GM21825 (cell line): Measurements from ENCODE around the gene PLA2R1.
A peak's percentile ranks its signal among the peaks of the same experiment; 100 is the strongest.
"Not testable (repeated sequence)": the region's sequence is repeated elsewhere in the genome, so short reads cannot be mapped to it uniquely, and the experiment has no call there.

Source experiments
- ATAC-seq: cut with Tn5 transposase; IDR thresholded peaks from one replicate; pipeline ENCODE4 v1.9.1; 2021; ENCODE audit warnings: mild to moderate bottlenecking, moderate library complexity; ENCODE audit not compliant: unreplicated experiment

Gene PLA2R1

GRCh38 chr2:159984034-159984433, 78.4 kb downstream of the PLA2R1 start:
- no peak for ATAC-seq

DNA sequence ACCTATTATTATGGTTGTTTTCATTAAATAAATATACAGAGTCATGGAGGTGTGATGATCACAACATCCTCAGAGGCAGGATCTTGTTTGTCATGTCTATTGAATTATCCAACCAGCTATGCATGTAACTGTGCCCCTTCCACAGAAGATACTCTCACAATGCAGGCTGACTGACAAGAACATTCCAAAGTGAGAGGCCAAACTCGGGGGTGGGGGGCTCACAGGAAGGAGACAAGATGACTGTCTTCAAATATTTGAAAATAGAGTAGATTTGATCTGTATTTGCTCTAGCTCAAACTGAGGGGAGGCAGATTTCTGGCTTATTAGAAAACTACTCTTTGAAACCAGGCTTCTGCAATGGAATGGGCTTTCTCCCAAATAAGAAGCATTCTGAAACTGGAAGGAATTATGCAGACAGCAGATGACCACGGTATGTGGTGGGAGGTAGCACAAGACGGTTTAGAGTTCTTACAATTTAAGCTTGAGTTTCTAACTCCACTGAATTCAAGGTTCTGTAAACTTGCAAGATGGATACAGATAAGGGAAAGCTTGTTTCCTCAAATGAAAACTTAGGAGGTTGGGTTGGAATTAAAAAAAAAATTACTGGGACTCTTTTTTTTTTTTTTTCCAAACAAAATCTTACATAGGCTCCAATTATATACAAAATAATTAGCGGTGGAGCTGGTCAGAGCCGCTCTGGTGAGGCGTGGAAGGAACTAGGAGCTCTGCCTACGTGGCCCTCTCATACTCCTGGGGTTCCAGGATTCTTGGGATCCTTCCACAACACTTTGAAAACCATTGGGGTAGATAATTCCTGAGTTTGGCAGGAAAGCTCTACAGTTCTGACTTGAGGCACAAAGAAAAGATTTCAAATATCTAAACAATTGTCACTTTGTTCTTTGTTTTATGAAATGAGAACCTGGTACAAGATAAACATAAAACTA, 79.3 kb downstream of the PLA2R1 start:
- no peak for ATAC-seq

DNA sequence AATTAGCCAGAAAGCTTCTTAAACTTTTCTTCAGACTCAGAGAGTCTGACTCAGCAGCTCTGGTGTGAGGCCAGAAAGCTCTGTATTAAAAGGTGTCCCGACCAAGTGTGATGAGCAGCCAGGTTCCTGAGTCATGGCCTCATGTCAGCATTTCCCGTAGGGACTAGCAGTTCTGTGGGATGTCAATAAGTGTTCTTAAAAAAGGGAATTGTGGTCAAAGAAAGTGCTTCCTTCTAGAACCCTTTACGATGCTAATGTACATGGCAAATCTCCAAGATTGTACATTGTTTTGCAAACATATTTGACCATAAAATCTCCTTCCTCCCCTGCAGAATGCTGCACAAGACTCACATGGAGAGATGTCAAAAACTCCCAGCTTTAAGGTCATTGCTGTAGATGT, 80.1 kb downstream of the PLA2R1 start:
- no peak for ATAC-seq

DNA sequence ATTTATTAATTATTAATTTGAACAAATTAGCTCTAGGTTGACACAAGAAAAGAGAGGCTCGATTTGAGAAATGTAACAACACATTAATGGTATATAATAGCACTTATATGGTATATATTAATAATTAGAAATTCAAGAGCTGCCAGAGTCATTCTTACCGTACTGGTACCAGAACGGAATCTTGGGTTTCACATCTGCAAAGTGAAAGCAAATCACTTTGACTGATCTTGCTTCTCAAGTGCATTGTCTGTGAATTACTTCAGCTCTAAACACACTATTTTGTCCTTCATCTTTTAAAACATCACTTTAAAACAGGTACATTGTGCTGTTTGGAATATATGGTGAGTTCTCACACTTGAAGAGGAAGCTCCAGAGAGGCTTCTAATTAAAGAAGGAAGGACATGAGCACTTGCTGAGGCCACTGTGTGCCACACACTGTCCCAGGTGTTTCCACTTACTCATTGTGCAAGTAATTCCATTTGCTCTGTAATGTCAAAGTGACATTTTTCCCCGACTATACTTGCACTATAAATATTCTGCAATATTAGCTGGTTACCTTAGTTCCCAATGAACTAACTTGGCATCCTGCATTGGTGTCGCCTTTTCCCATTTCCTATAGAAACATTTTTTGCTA, 85.8 kb downstream of the PLA2R1 start:
- no peak for ATAC-seq

DNA sequence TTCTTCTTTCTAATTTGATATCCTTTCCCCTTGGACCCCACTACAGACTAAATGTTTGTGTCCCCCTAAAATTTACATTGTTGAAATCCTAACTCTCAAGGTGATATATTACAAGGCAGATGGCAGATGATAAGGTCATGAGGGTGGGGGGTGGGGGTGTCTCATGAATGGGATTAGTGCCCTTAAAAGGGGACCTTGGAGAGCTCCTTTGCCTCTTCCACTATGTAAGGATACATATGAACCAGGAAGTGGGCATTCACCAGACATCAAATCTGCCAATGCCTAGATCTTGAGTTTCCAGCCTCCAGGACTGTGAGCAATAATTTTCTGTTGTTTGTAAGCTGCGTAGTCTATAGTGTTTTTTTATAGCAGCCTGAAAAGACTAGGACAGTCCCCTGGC, 89.1 kb downstream of the PLA2R1 start:
- no peak for ATAC-seq

DNA sequence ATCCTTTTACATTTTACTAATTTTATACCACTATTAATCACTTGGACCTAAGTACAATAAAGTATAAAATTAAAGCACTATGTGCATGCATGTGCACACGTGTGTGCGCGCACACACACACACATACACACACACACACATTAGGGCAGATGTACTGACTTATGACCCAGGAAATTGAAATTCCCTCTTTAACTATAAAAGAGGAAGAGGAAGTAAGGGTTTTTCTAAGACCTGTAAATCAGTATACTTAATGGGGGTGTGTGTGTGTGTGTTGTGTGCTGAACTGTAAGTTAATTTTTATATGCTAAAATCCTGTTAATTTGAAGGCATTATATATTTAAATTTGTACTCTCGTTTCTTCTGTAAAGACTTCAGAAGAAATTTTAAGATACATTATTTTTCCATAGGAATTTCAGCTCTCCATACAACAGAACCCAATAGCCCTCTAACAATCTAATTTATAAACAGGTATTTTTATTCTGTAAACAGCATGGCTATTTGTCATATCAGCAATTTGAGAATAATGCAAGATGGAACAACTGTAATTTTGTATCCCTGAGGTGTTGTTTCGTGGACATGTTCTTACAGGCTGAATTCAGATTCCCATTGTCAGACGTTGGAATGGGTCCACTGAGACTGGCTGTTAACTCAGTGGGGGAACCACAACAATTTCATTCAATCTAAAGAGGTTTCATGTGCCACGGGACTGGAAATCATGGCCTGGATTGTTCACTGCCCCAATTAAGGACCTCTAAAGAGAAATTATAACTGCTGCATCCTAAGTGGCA, 90.9 kb downstream of the PLA2R1 start:
- no peak for ATAC-seq

GRCh38 chr2:159970548-159970947, 91.9 kb downstream of the PLA2R1 start:
- not testable (repeated sequence) for ATAC-seq

DNA sequence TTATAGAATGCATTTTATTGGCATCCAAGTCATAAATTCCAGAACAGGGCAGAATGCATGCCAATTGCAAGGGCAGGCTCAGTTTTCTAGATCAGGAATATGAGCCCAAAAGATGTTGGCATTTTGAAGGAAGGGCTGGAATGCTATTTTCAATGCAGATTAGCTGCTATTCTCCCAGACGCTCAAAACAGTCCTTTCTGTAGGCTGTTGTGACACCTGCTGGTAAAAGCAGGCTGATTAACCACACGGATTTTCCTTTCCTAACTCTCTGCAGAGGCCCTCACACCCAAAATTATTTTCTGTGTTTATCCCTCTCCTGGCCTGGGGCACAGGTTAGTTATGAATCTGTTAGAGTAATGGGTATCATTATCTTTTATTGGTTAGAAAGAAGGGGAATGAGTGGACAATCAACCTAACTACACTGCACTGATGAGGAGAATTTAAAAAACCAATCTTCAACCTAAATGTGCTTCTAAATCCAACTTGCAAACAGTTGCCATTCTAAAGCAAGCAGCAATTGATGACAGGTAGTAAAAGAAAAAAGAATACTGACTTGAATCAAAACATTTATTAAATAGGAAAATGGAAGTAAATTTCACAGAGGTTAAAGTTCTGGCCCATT, 94.0 kb downstream of the PLA2R1 start:
- ATAC-seq, result peak; percentile 58

- peak; percentile 59 for ATAC-seq
Measured at GRCh38 chr2:159963700-159964099, 98.7 kb downstream of the PLA2R1 start.

GRCh38 chr2:159962513-159962912, 99.9 kb downstream of the PLA2R1 start:
- not testable (repeated sequence) for ATAC-seq

DNA sequence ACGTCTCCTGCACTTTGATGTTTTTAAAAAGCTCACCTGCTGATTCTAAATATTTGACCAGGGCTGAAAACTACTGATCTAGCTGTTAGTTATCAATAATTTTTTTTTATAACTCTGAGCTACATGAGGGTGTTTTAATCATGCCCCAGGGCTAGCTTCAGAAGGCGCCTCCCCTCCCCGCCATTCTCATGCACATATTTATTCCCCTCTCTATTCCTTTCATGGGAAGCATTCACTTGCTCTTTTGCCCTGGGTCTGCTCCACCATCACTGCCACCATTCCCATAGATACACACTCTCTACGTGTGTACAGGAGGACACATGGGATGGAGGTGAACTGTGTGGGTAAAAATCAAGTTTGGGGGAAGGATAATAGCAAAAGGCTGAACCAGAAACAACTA, 101.0 kb downstream of the PLA2R1 start:
- ATAC-seq, result no peak

- no peak for ATAC-seq
Measured at GRCh38 chr2:159961037-159961436, 101.4 kb downstream of the PLA2R1 start.

DNA sequence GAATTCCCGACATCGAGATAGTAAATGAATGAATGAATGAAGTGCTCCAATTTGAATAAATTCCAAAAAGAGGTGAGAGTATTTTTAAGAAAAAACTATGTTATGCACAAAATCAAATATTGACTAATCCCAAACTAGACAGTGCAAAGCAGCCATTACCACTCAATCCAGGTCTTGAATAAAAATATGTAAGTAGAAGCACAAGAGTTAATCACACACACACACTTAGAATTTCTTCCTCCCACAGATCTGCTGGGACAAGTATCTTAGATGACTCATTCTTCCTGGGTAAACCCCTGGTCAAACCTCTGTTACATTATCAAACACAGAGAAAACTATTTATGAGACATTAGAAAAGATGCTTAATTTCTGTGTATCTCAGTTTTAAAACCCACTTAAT, 102.0 kb downstream of the PLA2R1 start:
- peak; percentile 58 for ATAC-seq

DNA sequence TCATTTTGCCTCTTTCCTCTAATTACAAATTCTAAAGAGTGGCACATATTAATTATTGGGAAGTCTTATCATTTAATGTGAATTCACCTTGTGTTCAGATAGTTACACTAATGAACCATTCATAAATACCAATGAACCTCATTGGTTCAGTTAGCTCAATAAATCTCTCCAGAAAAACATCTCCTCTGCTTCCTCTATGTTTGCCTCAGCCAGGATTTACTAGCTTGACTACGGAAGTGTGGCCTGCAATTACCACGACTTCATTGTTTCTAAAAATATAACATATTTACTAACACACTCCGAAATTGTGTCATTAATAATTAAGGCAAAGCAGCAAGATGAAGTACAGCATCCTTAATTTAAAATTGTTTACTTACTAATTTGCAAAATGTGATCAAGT, 103.3 kb downstream of the PLA2R1 start:
- no peak for ATAC-seq

DNA sequence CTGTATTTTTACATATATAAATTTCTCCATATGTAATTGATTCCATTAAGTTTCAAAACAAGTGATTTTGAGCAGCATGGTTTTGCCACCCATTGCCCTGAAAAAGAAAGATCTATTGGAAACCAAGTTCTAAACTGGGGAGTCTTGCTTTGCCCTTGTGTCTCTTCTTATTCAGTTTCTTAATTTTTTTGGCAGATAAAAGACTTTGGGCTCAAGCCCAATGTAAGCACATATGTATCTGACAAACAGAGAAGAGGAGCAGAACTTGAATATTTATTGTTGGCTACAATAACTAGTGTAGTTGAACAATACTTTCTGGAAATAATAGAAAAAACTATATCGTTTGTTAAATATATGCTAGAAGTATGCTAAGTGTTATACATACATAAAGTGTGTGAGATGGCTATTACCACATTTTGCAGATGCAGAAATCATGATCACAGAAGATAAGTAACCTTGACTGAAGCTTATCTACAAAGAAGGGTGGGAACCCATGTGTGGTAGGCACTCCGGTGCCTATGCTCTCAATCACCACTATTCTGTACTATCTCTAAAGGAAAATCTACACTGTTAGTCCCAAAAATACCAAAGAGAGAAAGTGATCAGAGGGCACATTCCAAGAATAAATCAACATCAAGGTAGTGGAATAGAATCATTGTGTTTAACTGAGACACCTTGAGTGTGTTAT, 109.1 kb downstream of the PLA2R1 start:
- no peak for ATAC-seq

GRCh38 chr2:159946326-159946999, 116.0 kb downstream of the PLA2R1 start:
- no peak for ATAC-seq

GRCh38 chr2:159944874-159945273, 117.5 kb downstream of the PLA2R1 start:
- ATAC-seq, result no peak

DNA sequence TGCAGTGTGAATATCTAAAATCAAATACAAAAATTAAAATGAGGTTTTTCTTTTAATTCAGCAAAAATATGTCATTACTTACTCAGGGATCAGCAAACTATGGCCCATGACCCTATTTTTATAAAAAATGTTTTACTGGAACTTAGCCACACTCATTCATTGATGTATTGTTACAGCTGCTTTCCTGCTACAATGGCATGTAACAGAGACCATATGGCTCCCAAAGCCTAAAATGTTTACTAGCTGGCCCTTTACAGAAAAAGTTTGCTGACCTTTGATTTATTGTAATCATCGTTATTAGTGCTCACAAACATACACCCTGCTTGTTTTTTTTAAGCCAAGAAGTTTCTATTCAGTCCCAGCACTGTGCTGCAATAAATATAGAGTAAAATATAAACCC, 120.3 kb downstream of the PLA2R1 start:
- ATAC-seq, result no peak

DNA sequence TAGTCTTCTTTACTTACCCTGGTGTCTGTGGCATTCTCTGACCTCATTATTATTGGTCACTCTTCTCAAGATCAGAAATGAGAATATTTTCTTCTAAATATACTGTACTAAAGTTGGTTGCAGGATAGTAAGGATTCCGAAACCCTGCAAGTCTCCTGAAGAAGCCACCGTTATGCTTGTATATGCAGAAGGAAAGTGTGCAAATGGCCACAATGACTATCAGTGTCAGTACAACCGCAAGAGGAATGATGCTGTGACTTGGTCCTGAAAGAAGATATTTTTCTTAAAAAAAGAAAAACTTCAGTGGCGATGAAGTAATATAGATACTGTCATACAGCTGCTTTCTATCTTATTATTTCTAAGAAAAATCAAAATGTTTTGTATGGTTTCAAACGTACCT, 120.7 kb downstream of the PLA2R1 start:
- ATAC-seq, result no peak

DNA sequence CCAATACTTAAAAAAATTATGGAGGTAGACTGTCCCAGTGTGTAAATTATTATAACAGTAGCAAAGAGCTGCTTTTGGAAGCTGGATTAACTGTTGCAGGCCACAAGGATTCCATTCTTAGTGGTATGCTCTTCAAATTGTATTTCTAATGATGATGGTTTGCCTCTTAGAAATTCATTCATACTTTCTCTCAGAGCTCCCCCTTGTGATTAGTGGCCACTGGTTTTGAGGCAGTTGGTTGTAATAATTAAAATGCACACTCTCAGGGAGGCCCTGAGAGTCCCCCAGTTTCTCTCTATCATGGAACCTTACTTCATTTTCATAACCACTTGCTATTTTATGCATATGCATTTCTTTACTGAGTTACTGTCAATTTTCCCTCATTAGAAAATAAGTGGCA, 122.5 kb downstream of the PLA2R1 start:
- ATAC-seq, result peak; percentile 81
